GM18499 (cell line): Measurements from ENCODE around the gene PPP1R3C.

Source experiments
- ATAC-seq: cut with Tn5 transposase; IDR thresholded peaks from one replicate; pipeline ENCODE4 v1.9.1; 2021; ENCODE audit warnings: moderate number of reproducible peaks; ENCODE audit not compliant: insufficient read depth, unreplicated experiment

PPP1R3C gene

DNA sequence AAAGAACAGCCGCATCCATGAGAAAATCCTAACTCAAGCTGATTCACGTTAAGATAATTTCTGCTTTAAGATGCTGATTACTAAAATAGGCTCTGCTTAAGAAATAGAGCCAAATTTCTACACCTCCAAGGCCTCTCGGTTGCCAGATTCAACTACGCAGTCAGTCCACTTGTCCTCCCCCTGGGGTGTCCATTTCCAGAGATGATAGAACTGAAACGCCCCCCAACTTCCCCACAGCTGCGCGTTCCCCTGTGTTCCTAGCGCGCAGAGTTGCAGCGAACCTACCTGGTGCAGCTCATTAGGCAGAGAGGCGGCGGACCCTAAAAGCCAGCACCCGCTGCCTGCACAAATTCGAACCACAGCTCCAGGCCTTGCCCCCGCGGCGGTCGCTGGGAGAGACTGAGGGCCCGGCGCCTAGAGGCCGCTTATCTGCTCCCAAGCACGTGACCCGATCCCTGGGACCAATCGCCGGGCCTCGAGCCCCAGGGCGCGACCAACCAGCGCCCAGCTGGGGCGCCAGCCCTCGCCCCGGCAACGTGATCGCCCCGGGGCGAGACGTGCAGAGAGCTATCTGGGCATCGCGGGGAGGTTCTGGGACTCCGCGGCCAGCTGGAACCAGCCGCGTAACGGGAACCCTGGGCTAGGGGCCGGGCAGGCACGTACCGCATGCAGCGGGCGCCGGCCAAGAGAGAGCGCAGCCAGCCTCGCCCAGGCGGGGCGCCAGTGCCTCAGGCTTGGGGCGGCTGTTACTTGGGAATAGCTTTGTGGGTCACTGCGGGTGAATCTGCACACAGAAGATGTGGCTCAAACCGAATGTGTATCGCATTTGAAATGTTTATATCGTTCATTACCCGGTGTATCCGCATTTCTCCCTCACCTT, at the start of gene PPP1R3C:
TSS of gene PPP1R3C (minus strand) at position 401 of the 880 bp plus-strand sequence. CDS start at position 299, 102 bp downstream.
- peak; percentile 64 for ATAC-seq

DNA sequence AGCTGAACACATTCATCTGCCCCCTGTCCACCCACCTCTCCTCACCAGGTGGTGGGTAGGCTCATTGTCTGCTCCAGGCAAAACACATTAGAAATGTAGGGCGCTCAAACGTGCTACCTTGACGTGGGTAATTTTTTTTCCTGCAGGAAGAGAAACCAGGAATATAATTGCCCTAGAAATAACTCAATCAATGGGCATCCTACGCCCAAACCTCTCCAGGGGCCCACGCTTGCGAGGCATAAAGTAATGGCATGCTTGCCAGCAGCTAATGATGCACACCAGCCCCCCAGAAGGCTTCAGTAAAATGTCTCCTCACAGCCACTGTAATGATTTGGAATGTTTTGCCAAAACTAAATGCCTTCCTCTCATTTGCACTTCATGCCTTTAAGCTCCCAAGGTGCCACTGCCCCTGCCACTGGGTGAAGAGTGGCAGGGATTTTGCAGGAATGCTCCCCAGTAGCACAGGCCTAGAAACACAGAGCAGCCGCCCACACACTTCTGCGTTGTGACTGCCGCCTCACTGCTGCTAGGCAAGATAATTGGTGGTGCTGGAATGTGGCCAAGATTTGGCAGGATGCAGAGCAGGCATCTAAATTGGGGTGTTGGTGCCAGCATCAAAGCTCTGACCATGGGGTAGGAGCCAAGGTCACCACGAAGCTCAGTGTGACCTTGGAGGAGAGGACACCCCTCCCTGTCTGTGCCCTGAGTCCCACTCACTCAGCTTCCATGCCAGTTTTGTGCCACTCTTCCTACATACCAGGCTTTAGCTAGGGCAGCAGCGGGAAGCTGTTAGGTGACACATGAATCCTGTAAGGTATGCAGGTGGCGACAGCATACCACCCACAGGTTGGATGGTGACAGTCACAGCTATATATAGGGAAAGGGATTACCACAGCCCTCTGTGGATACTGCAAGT, 48.7 kb upstream of the PPP1R3C start:
- no peak for ATAC-seq

DNA sequence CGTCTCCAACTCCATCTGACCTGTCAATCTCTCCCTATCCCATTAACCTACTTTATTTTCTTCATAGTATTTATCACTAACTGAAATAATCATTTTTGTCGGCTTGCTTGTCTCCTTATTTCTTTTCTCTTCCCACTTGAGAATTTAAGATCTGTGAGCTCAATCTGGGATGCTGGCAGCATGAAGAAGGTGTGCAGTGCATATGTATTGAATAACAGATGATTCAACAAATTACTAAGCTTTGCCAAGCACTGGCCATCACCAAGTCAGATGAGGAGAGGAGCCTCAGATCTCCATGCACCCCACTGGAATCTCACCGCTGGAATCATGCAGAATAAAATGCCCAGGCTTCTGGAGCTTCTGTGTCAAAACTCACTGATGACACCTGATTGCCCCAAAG, 47.6 kb upstream of the PPP1R3C start:
- ATAC-seq = no peak

DNA sequence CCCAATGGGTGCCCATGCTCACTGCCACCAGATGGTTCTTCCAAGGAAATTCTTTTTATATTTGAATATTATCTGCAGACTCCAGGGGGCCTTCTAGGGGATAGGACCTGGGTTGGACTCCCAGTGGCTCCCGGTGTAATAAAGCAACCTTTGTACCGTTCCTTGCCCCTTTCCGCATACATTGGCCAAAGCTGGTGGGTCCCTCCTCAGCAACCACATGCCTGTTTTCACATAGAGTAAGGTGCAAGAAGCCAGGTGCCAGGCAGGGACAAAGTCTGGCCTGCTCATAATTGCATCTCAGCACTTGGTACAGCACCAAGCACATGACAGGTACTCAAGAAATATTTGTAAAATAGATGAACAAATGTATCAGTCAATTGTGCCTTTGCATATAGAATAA, 46.4 kb upstream of the PPP1R3C start:
- no peak for ATAC-seq

DNA sequence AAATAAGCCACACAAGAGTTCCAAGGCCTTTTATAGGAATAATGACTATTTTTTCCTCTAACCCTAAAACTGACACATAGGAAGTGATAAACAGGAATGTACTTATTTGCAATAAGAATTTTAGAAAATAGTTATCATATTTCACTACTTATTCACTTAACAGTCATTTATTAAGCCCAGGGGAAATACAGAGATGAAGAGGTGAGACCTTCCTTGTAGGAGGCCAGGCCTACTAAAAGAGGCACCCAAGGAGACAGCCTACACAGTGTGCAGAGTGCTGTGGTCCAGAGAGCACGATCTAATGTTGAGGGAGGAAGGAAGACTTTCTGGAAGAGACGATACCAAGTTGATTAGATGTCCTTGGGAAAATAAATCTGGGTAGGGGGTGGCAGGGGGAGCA, 45.0 kb upstream of the PPP1R3C start:
- ATAC-seq = no peak

DNA sequence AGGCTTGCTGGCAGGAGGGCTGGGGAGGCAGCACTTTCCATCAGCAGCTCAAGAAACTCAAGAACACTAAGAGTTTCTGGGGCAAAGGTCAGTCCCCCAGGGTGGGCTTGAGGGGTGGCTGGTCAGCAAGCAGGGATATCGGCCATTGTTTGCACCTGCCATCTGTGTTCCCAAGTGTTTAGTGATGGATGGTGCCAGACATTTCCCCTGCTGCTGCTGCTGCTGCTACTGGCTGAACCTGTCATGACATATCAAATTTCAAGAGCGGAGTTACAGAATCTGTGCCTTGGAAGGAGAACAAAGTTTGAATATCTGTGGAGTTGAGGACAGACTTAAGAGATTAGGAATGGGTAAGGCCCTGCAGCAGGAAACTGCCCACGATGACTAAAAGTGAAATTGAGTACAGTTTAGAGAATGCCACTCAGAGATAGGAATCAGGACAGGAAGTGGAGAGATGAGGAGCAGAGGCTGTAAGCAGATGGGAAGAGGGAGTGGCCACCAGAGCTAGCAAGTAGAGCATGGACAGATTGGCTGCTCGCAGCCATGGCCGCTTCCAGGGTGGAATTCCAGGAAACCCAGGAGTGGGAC, 39.2 kb upstream of the PPP1R3C start:
- no peak for ATAC-seq

DNA sequence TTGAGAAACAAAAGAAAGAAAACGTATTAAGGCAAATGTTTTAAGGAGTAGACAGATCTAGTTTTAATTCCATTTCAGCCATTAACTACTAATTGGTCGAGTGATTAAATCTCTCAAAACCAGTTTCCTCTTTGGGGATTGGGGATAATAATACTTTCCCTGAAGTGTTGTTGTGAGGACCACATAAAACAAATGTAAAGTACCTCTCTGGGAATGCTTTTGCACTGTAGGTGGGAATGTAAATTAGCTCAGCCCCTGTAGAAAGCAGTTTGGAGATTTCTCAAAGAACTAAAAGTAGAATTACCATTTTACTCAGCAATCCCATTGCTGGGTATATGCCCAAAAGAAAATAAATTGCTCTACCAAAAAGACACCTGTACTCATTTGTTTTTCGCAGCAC, 36.0 kb upstream of the PPP1R3C start:
- ATAC-seq = no peak

DNA sequence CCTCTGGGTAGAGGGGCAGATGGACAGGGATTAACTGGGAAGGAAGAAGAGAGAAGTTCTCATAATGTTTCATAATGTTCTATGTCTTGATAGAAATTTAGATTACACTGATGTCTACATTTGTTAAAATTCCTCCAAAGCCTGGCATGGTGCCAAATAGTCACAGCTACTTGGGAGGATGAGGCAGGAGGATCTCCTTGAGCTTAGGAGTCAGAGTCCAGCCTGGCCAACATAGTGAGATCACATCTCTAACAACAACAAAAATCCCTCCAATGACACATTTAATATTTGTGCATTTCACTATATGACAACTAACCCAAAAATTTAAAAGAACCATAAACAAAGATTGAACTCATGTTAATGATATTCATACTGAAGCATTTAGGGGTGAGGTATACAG, 33.0 kb upstream of the PPP1R3C start:
- no peak for ATAC-seq

DNA sequence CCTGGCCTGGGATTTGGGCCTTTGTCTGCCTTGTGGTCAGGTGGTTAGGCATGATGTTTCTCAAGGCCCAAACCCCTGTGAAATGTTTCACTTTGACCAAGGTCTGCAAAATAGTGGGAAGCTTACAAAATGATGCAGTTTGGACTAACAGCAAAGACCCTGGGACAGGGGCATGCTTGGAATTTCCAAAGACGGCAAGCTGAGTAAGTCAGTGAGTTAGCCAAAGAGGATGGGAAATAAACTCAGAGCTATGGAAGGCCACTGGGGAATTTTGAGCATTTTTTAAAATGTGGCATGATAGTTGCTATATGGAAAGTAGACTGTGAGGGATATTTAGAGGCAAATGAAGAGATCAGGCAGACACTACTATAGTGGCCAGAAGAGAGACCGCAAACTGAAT, 31.6 kb upstream of the PPP1R3C start:
- ATAC-seq = no peak

DNA sequence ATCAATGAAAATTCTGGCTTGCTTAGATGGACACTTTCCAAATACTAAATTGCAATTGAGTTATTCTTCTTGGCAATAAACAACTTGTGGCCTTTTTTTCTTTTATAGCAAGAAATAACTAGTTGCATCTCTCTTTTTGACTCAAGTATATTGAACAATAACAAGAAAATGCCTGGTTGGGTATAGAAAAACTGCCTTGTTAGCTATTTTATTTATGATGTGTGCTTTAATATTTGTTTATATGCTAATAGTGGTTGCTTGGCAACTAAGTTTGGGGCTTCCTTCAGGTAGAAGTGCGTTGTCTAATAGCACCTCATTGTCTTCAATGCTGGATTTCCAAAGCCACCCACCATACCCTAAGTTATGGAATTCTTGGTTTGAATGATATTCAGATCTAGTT, 30.1 kb upstream of the PPP1R3C start:
- ATAC-seq = no peak

DNA sequence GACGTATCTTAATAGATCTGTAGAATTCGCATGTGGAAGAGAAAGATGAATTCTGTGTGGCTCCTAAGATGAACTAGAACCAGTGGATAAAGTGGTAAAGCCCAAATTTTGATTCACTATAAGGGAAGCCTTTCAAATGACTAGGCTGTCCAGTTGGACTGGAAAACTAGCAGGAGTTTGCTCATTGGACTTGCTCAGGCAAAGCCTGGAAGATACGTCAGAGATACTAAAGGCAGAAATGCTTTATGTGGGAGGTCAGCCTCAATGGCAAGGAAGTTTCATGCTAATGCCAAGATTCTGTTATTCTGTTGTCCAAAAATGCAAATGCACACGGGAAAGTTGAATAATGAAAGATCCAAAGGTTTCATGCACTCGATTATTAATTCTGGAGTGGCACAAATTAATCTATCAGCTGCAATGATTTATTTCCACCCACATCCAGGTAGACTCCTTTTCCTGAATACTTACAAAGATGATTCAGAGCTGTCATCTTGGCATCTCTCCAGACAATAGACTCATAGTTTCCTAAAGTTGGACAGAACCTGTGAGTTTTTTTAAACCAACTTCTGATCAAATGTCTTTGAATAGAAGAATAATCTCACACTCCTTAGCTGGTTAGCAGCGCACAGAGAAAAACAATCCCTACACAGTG, 20.5 kb upstream of the PPP1R3C start:
- no peak for ATAC-seq

DNA sequence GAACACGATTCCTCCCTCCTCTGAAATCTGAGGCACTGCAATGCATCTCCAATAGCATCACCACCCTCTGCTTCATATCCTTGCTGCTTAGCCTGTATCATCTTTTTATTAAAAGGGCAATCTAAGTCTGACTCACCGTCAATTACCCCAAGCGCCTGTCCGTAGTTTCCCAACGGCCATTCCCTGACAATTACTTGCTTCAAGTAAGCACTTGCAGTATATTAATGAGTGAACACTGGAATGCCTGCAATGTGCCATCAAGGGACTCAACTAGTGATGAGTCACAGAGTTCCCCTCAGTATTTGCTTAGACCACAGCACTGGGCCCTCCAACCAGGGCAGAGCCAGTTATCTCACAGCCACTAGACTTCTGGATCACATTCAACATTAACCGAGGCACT, 19.5 kb upstream of the PPP1R3C start:
- no peak for ATAC-seq

DNA sequence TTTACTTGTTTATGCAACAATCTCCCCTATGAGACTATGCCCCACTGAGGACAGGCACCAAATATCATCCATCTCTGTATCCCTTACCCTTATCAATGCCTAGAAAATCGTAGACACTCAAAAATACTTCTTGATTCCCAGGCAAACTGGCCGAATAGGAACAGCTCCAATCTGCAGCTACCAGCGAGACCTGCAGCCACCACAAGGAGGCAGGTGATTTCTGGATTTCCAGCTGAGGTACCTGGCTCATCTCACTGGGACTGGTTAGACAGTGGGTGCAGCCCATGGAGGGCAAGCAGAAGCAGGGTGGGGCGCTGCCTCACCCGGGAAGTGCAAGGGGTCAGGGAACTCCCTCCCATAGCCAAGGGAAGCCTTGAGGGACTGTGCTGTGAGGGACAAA, 10.8 kb upstream of the PPP1R3C start:
- no peak for ATAC-seq

DNA sequence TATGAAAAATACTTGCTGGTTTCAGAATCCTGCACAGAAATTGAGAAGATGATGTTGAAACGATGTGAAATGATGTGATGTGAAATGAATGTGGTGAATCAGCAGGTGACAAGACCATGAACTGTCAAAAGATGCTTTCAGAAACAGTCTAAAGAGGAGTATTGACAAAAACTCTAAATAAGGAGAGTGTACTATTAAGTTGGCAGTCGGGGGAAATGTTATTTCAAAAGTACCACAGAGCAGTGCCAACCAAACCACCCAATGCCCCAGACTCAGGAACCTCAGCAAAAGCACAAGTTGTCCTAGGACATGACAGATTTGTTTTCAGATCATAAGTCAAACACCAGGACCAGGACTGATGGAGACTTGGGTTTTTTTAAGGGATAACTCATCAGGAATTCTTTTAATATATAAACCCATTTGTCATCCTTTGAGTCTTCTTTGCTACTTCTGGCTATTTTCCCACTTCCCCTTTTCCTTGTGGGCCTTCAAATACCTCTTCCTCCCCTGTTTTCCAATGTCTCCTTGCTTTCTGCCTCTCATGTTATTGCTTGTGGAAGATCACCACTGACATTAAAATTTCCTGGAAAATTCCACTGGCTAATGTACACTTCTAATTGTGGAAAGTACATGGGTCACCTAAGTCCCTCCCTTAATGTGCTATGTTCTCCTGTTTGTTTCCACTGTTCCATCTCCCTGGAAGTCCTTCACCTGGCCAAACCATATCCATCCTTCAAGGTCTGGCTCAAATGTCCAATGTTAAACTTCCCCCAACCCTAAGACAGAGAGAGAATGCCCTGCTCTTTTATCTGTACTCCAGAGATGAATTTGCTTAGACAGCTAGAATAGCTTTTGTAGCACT, 10.2 kb upstream of the PPP1R3C start:
- ATAC-seq = no peak

DNA sequence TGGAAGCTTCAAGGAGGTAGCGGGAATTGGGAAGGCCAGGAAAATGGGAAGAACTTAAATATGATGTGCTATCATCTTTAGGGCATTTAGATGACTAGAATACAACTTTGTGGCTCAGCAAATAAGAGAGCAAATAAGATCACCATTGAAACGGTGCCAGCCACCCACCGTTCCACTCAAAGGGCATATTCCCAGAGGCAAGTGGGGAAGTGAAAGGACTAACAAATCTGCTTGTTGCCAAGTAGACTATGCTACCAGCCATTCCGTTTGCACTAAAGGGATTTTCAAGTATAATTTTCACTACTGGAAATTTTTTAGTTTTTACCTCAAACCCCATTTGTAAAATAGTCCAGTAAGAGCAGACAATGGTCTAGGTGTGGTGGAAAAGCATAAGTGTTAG, 4.0 kb upstream of the PPP1R3C start:
- ATAC-seq = no peak

DNA sequence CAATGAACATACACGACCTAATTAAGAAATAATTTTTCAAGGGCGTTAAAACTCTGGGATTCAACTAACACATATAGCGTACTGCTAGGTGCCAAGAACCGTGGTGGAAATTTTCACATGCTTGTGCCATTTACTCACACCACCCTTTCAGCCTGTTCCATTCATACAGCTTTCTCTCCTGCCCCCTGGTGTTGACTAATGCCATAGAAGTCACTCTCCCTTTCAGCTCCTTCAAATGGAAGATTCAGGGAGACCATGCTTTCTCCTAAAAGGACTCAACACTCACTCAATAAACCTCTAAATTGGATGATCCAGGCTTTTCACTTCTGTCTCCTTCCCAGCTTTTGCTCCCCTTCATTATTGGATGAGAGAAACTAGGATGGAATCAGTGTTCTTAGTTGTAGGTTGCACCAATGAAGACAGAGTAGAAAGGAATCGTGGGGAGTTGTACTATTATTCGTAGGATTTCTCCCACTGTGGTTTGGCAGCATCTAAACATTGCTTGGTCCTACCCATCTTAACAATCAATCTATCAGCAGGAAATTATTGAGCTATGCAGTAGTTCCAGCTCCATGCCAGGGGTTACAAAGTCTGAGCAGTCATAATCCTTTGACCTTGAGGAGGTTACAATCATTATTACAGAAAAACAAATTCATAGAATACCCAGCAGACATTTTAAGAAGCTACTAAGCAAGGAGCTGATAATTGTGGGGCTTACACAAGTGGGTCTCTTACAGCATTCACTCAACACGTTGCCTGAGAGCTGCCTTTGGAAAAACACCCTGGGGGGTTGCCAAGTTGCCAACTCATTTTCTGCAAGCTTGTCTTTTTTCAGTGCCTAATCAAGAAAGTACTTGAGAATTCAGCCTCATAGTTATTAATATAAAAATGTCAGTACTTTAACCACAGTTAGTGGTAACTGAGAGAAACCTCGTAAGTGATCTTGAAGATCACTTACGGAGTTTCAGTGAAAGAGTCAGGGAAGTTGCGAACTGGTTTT, 2.8 kb upstream of the PPP1R3C start:
- no peak for ATAC-seq

DNA sequence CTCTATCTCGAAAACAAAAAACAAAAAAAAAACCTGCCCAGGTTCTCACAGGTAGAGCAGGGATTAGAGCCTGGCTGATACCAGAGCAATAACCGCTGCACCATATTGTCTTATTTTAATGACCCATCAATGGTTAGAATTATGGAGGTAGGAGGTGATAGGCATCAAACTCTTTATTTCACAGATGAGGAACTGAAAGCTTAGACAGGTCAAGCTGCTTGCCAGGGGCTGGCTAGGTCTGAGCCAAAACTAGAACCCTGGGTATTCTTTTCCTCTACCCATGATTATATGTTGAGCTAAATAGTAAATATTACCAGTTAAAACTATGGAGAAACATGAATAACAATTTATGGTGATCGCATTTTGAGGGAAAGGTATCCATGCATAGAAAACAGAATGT, 2.0 kb upstream of the PPP1R3C start:
- ATAC-seq = no peak

DNA sequence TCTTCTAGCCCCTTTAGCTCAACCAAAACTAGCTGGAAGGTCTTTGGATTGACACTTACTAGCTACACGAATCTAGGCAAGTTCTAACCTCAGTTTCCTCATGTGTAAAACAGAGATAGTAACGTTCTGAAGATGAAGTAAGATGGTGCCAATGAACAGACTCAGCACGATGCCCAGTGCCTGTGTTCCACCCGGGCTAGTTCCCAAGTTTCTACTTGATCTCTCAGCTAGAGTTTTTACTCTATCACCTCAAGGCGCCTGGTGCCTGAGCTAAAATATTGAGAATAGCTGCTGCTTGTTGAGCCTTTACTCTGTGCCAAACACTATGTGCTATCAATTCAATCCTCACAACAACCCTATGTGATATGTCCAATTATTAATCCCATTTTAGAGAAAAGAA, 1.4 kb upstream of the PPP1R3C start:
- ATAC-seq = no peak
